Renal pelvis (tissue), 4 donors: Measurements from ENCODE around the gene TCF12. TPM values are rescaled to one million over a fixed set of nuclear protein-coding genes. Genes with fewer than 3 reads are reported as not detected.
"Not testable (repeated sequence)": the region's sequence is repeated elsewhere in the genome, so short reads cannot be mapped to it uniquely, and the experiment has no call there.

ENCODE experiments used
- DNase-seq: peaks from one replicate; pipeline ENCODE4 v3.0.0-alpha.2; 2013
- polyA plus RNA-seq, 3 donors: library from polyadenylated mRNA; unstranded; fragments of 120-200 nt; gene quantifications; one replicate each; pipeline ENCODE4 v1.2.1, GENCODE V29; 2013; ENCODE audit not compliant: insufficient read length in 3 of 3

TCF12 gene
- polyA plus RNA-seq, 3 donors, result 139 to 149 (median 142) TPM

GRCh38 chr15:56972016-56972415 lies 53.6 kb downstream of the TCF12 start:
- no peak for DNase-seq

- no peak for DNase-seq
These were observed 54.0 kb downstream of the TCF12 start for GRCh38 chr15:56972426-56972825.

GRCh38 chr15:56973463-56973862 lies 55.0 kb downstream of the TCF12 start:
- no peak for DNase-seq

GRCh38 chr15:56977232-56977631 lies 58.8 kb downstream of the TCF12 start:
- DNase-seq, result no peak

GRCh38 chr15:56978898-56979662 lies 60.6 kb downstream of the TCF12 start:
- DNase-seq, result no peak

- DNase-seq, result no peak
These were observed 62.0 kb downstream of the TCF12 start for GRCh38 chr15:56980473-56980872.

- DNase-seq, result no peak
These were observed 62.7 kb downstream of the TCF12 start for GRCh38 chr15:56981160-56981559.

- DNase-seq, result no peak
These were observed 64.5 kb downstream of the TCF12 start for GRCh38 chr15:56982987-56983386.

- DNase-seq, result peak; percentile 27
These were observed 66.4 kb downstream of the TCF12 start for GRCh38 chr15:56984681-56985481.

- DNase-seq, result no peak
These were observed 67.4 kb downstream of the TCF12 start for GRCh38 chr15:56985856-56986255.

GRCh38 chr15:56987286-56987685 lies 68.8 kb downstream of the TCF12 start:
- DNase-seq, result no peak

- no peak for DNase-seq
These were observed 69.8 kb downstream of the TCF12 start for GRCh38 chr15:56988219-56988618.

GRCh38 chr15:56989411-56989924 lies 71.0 kb downstream of the TCF12 start:
- no peak for DNase-seq

GRCh38 chr15:56991017-56991416 lies 72.6 kb downstream of the TCF12 start:
- no peak for DNase-seq

- DNase-seq, result no peak
These were observed 74.3 kb downstream of the TCF12 start for GRCh38 chr15:56992725-56993124.

GRCh38 chr15:56994280-56994679 lies 75.8 kb downstream of the TCF12 start:
- DNase-seq, result no peak

GRCh38 chr15:56996093-56996492 lies 77.6 kb downstream of the TCF12 start:
- no peak for DNase-seq

- no peak for DNase-seq
These were observed 78.5 kb downstream of the TCF12 start for GRCh38 chr15:56996746-56997470.

- no peak for DNase-seq
These were observed 85.0 kb downstream of the TCF12 start for GRCh38 chr15:57003418-57003817.

GRCh38 chr15:57005244-57005643 lies 86.8 kb downstream of the TCF12 start:
- DNase-seq, result no peak

- DNase-seq, result not testable (repeated sequence)
These were observed 89.4 kb downstream of the TCF12 start for GRCh38 chr15:57007797-57008196.

GRCh38 chr15:57010724-57011123 lies 92.3 kb downstream of the TCF12 start:
- no peak for DNase-seq
